NCI-H2196 (cell line): ENCODE results near the gene SLC6A8.
"Not testable (repeated sequence)": the region's sequence is repeated elsewhere in the genome, so short reads cannot be mapped to it uniquely, and the experiment has no call there.

Source experiments
- DNase-seq: peaks from one replicate; lab custom pipeline; 2025; ENCODE audit not compliant: unreplicated experiment; lab: John Stamatoyannopoulos, UW

The SLC6A8 gene

GRCh38 chrX:153671589-153672530 is 15.9 kb upstream of the SLC6A8 start:
- DNase-seq: no peak

GRCh38 chrX:153672531-153673427 is 14.9 kb upstream of the SLC6A8 start:
- no peak for DNase-seq

- DNase-seq: no peak
Observed at GRCh38 chrX:153673428-153674218, 14.1 kb upstream of the SLC6A8 start, which contains the start of gene PNCK. PNCK (minus strand) TSS chrX:153673813; CDS start chrX:153673076, 737 bp downstream.

GRCh38 chrX:153674219-153674851 is 13.4 kb upstream of the SLC6A8 start:
- no peak for DNase-seq

- DNase-seq: no peak
Observed at GRCh38 chrX:153681175-153681574, 6.6 kb upstream of the SLC6A8 start.

GRCh38 chrX:153683486-153683885 is 4.2 kb upstream of the SLC6A8 start:
- not testable (repeated sequence) for DNase-seq

GRCh38 chrX:153684467-153685155 is 3.1 kb upstream of the SLC6A8 start:
- DNase-seq: no peak

GRCh38 chrX:153685156-153685536 is 2.6 kb upstream of the SLC6A8 start:
- DNase-seq: no peak

GRCh38 chrX:153685751-153686696 is 1.7 kb upstream of the SLC6A8 start:
- DNase-seq: no peak

- no peak for DNase-seq
Observed at GRCh38 chrX:153686711-153687110, 1.0 kb upstream of the SLC6A8 start.

GRCh38 chrX:153688071-153688470 is 345 bp downstream of the SLC6A8 start:
- DNase-seq: no peak

- DNase-seq: no peak
Observed at GRCh38 chrX:153688506-153688905, 780 bp downstream of the SLC6A8 start.

GRCh38 chrX:153688911-153689590 is 1.3 kb downstream of the SLC6A8 start:
- DNase-seq: no peak

GRCh38 chrX:153689654-153690465 is 2.1 kb downstream of the SLC6A8 start:
- no peak for DNase-seq

GRCh38 chrX:153690466-153690865 is 2.7 kb downstream of the SLC6A8 start:
- no peak for DNase-seq

GRCh38 chrX:153691032-153691827 is 3.5 kb downstream of the SLC6A8 start:
- DNase-seq: not testable (repeated sequence)
